ENCODE measurements around the gene LEF1. TPM values are rescaled to one million over a fixed set of nuclear protein-coding genes. Genes with fewer than 3 reads are reported as not detected.

The LEF1 gene
- total RNA-seq, 2 experiments from 2014 or later = 350 to 367 TPM

GRCh38 chr4:108042927-108043326 is 125.8 kb downstream of the LEF1 start:
- Mint-ChIP-seq H3K4me3 (no peak overlapping the region), H3K27ac (peak overlapping the region; percentile 78), H3K4me1 (ENCODE audit: low read depth) (peaks cover 54% of the 10 kb centered on the region), H3K27me3 (ENCODE audit: low read depth) (no peaks in the 10 kb centered on the region), H3K36me3 (ENCODE audit: low read depth) (peaks cover 18% of the 10 kb centered on the region), H3K9me3 (no peaks in the 10 kb centered on the region)
- peak; percentile 55 for DNase-seq
- intact Hi-C loops (cut with micrococcal nuclease) = loop anchor here (1.0 kb wide), 1 partner anchor 529 kb away; no protein-coding TSS in a partner anchor
- CTCF ChIA-PET = interaction anchor here (0.9 to 2.1 kb wide), 10 partner anchors 8 to 530 kb away, joined by 3 to 10 read pairs (median 5); no protein-coding TSS in a partner anchor

- intact Hi-C loops (cut with micrococcal nuclease) = loop anchor here (1.0 kb wide), 1 partner anchor 34 kb away; no protein-coding TSS in a partner anchor
- peaks cover 58% of the 10 kb centered on the region for H3K4me1 Mint-ChIP-seq (ENCODE audit: low read depth)
- no peaks in the 10 kb centered on the region for H3K27me3 Mint-ChIP-seq (ENCODE audit: low read depth)
- peaks cover 18% of the 10 kb centered on the region for H3K36me3 Mint-ChIP-seq (ENCODE audit: low read depth)
- CTCF ChIA-PET = interaction anchor here (1.1 to 1.6 kb wide), 2 partner anchors 15 to 71 kb away, joined by 3 read pairs; no protein-coding TSS in a partner anchor
- H3K27ac Mint-ChIP-seq = peak overlapping the region; percentile 98
- H3K4me3 Mint-ChIP-seq = no peak overlapping the region
- no peaks in the 10 kb centered on the region for H3K9me3 Mint-ChIP-seq
- DNase-seq = no peak
These were observed 130.8 kb downstream of the LEF1 start for GRCh38 chr4:108037884-108038283.

- intact Hi-C loops (cut with micrococcal nuclease) = loop anchor here (1.0 kb wide), 1 partner anchor 9 kb away; no protein-coding TSS in a partner anchor
- Mint-ChIP-seq H3K4me1 (ENCODE audit: low read depth) (peaks cover 69% of the 10 kb centered on the region), H3K27me3 (ENCODE audit: low read depth) (no peaks in the 10 kb centered on the region), H3K27ac (peak overlapping the region; percentile 98), H3K4me3 (peak overlapping the region; percentile 72), H3K36me3 (ENCODE audit: low read depth) (peaks cover 20% of the 10 kb centered on the region), H3K9me3 (peaks cover 1% of the 10 kb centered on the region)
- CTCF ChIA-PET = interaction anchor here (0.6 to 1.6 kb wide), 10 partner anchors 10 to 280 kb away, joined by 3 to 6 read pairs (median 4); no protein-coding TSS in a partner anchor
- peak; percentile 91 for DNase-seq
These were observed 132.5 kb downstream of the LEF1 start for GRCh38 chr4:108036213-108036612.

GRCh38 chr4:108035691-108036090 is 133.0 kb downstream of the LEF1 start:
- Mint-ChIP-seq H3K27me3 (ENCODE audit: low read depth) (no peaks in the 10 kb centered on the region), H3K9me3 (peaks cover 1% of the 10 kb centered on the region), H3K4me1 (ENCODE audit: low read depth) (peaks cover 75% of the 10 kb centered on the region), H3K36me3 (ENCODE audit: low read depth) (peaks cover 20% of the 10 kb centered on the region), H3K4me3 (peak overlapping the region; percentile 72), H3K27ac (peak overlapping the region; percentile 98)
- peak; percentile 41 for DNase-seq
- CTCF ChIA-PET = interaction anchor here (0.6 to 1.9 kb wide), 14 partner anchors 8 to 281 kb away, joined by 3 to 6 read pairs (median 4); no protein-coding TSS in a partner anchor
- intact Hi-C loops (cut with micrococcal nuclease) = loop anchor here (1.0 kb wide), 1 partner anchor 10 kb away; no protein-coding TSS in a partner anchor

- peak; percentile 62 for DNase-seq
- no peaks in the 10 kb centered on the region for H3K27me3 Mint-ChIP-seq (ENCODE audit: low read depth)
- intact Hi-C loops (cut with micrococcal nuclease) = no loop called here
- CTCF ChIA-PET = interaction anchor here (0.7 to 1.9 kb wide), 11 partner anchors 9 to 538 kb away, joined by 3 to 6 read pairs (median 3); no protein-coding TSS in a partner anchor
- peaks cover 21% of the 10 kb centered on the region for H3K36me3 Mint-ChIP-seq (ENCODE audit: low read depth)
- H3K4me3 Mint-ChIP-seq = peak overlapping the region; percentile 33
- peak overlapping the region; percentile 72 for H3K27ac Mint-ChIP-seq
- peaks cover 86% of the 10 kb centered on the region for H3K4me1 Mint-ChIP-seq (ENCODE audit: low read depth)
- peaks cover 1% of the 10 kb centered on the region for H3K9me3 Mint-ChIP-seq
These were observed 134.2 kb downstream of the LEF1 start for GRCh38 chr4:108034565-108034964.

- peaks cover 26% of the 10 kb centered on the region for H3K36me3 Mint-ChIP-seq (ENCODE audit: low read depth)
- H3K9me3 Mint-ChIP-seq = peaks cover 1% of the 10 kb centered on the region
- DNase-seq = no peak
- H3K27me3 Mint-ChIP-seq (ENCODE audit: low read depth) = no peaks in the 10 kb centered on the region
- CTCF ChIA-PET = interaction anchor here (0.8 to 4.7 kb wide), 7 partner anchors 14 to 66 kb away, joined by 3 to 16 read pairs (median 3); no protein-coding TSS in a partner anchor
- H3K27ac Mint-ChIP-seq = no peak overlapping the region
- peaks cover 91% of the 10 kb centered on the region for H3K4me1 Mint-ChIP-seq (ENCODE audit: low read depth)
- intact Hi-C loops (cut with micrococcal nuclease) = no loop called here
- no peak overlapping the region for H3K4me3 Mint-ChIP-seq
These were observed 135.4 kb downstream of the LEF1 start for GRCh38 chr4:108033348-108033747.

- Mint-ChIP-seq H3K4me3 (peak overlapping the region; percentile 43), H3K36me3 (ENCODE audit: low read depth) (peaks cover 27% of the 10 kb centered on the region), H3K27me3 (ENCODE audit: low read depth) (no peaks in the 10 kb centered on the region), H3K9me3 (peaks cover 1% of the 10 kb centered on the region), H3K4me1 (ENCODE audit: low read depth) (peaks cover 82% of the 10 kb centered on the region), H3K27ac (peak overlapping the region; percentile 97)
- intact Hi-C loops (cut with micrococcal nuclease) = loop anchor here (1.0 to 2.0 kb wide), 14 partner anchors 13 to 451 kb away; no protein-coding TSS in a partner anchor
- CTCF ChIA-PET = interaction anchor here (0.5 to 5.2 kb wide), 27 partner anchors 12 to 566 kb away, joined by 3 to 56 read pairs (median 6); no protein-coding TSS in a partner anchor
- DNase-seq = peak; percentile 85
These were observed 137.2 kb downstream of the LEF1 start for GRCh38 chr4:108031427-108032083.

GRCh38 chr4:108030332-108030731 is 138.4 kb downstream of the LEF1 start:
- CTCF ChIA-PET = interaction anchor here (0.7 to 5.2 kb wide), 58 partner anchors 11 to 620 kb away, joined by 3 to 56 read pairs (median 4); partner anchors contain the start of genes LEF1 and OSTC
- DNase-seq = peak; percentile 92
- peak overlapping the region; percentile 97 for H3K27ac Mint-ChIP-seq
- peaks cover 1% of the 10 kb centered on the region for H3K9me3 Mint-ChIP-seq
- intact Hi-C loops (cut with micrococcal nuclease) = loop anchor here (1.0 to 2.0 kb wide), 12 partner anchors 14 to 590 kb away; partner anchors contain the start of genes HADH and RPL34
- H3K4me3 Mint-ChIP-seq = peak overlapping the region; percentile 52
- H3K27me3 Mint-ChIP-seq (ENCODE audit: low read depth) = no peaks in the 10 kb centered on the region
- peaks cover 70% of the 10 kb centered on the region for H3K4me1 Mint-ChIP-seq (ENCODE audit: low read depth)
- peaks cover 26% of the 10 kb centered on the region for H3K36me3 Mint-ChIP-seq (ENCODE audit: low read depth)

GRCh38 chr4:108029731-108030130 is 139.0 kb downstream of the LEF1 start:
- DNase-seq = peak; percentile 35
- H3K4me1 Mint-ChIP-seq (ENCODE audit: low read depth) = peaks cover 65% of the 10 kb centered on the region
- H3K4me3 Mint-ChIP-seq = peak overlapping the region; percentile 52
- CTCF ChIA-PET = interaction anchor here (0.7 to 5.2 kb wide), 48 partner anchors 10 to 621 kb away, joined by 3 to 56 read pairs (median 5); partner anchors contain the start of genes LEF1 and OSTC
- H3K27me3 Mint-ChIP-seq (ENCODE audit: low read depth) = no peaks in the 10 kb centered on the region
- H3K27ac Mint-ChIP-seq = peak overlapping the region; percentile 97
- H3K36me3 Mint-ChIP-seq (ENCODE audit: low read depth) = peaks cover 23% of the 10 kb centered on the region
- peaks cover 1% of the 10 kb centered on the region for H3K9me3 Mint-ChIP-seq
- intact Hi-C loops (cut with micrococcal nuclease) = loop anchor here (1.0 to 2.0 kb wide), 12 partner anchors 15 to 591 kb away; partner anchors contain the start of genes HADH and RPL34

GRCh38 chr4:108029016-108029720 is 139.6 kb downstream of the LEF1 start:
- intact Hi-C loops (cut with micrococcal nuclease) = no loop called here
- Mint-ChIP-seq H3K9me3 (peaks cover 1% of the 10 kb centered on the region), H3K27me3 (ENCODE audit: low read depth) (no peaks in the 10 kb centered on the region), H3K4me1 (ENCODE audit: low read depth) (peaks cover 59% of the 10 kb centered on the region), H3K4me3 (peak overlapping the region; percentile 51), H3K36me3 (ENCODE audit: low read depth) (peaks cover 20% of the 10 kb centered on the region), H3K27ac (peak overlapping the region; percentile 97)
- CTCF ChIA-PET = interaction anchor here (0.9 to 5.2 kb wide), 22 partner anchors 10 to 621 kb away, joined by 3 to 56 read pairs (median 6); partner anchors contain the start of gene OSTC
- peak; percentile 75 for DNase-seq

- Mint-ChIP-seq H3K4me1 (ENCODE audit: low read depth) (peaks cover 24% of the 10 kb centered on the region), H3K4me3 (no peak overlapping the region), H3K36me3 (ENCODE audit: low read depth) (peaks cover 28% of the 10 kb centered on the region), H3K9me3 (no peaks in the 10 kb centered on the region), H3K27me3 (ENCODE audit: low read depth) (no peaks in the 10 kb centered on the region), H3K27ac (no peak overlapping the region)
- intact Hi-C loops (cut with micrococcal nuclease) = no loop called here
- no peak for DNase-seq
- CTCF ChIA-PET = no interaction called here
These were observed 143.9 kb downstream of the LEF1 start for GRCh38 chr4:108024878-108025165.
